GM21447 (cell line): ENCODE data around the gene TRIM33.
"Not testable (repeated sequence)": the region's sequence is repeated elsewhere in the genome, so short reads cannot be mapped to it uniquely, and the experiment has no call there.

ENCODE experiments used
- ATAC-seq: cut with Tn5 transposase; IDR thresholded peaks from one replicate; pipeline ENCODE4 v1.9.1; 2021; ENCODE audit not compliant: unreplicated experiment

Gene TRIM33

DNA sequence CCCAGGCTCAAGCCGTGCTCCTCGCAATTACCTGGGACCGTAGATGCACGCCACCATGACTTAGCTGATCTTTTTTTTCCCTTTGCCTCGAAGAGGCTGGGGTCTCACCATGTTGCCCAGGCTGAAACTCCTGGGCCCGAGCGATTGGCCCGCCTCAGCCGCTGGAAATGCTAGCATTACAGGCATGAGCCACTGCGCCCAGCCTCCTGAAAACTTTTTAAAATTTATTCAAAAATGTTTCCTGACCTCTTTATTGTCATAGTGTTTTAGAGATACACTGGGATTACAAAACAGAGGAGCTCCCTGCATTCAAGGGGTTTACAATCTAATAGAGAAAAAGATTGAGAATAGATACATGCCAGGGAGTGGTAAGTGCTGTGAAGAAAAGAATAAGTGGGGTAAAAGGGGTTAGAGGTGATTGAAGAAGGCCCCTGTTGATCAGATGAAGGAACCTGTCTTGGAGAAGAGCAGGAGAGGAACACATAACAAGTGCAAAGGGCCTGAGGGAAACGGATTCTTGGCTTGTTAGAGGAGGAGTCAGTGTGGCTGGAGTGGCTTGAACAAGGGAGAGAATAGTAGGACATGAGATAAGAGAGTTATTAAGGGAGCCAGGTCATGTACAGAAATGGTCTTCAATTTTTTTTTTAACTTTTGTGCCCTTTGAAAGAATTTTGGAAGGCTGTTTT lies 1.7 kb upstream of the TRIM33 start:
- ATAC-seq: no peak

GRCh38 chr1:114510274-114511031 lies 550 bp downstream of the TRIM33 start:
- peak; percentile 55 for ATAC-seq

GRCh38 chr1:114509596-114510273 lies 1.3 kb downstream of the TRIM33 start:
- ATAC-seq: peak; percentile 1

- ATAC-seq: no peak
Measured at GRCh38 chr1:114508386-114508898, 2.6 kb downstream of the TRIM33 start.

DNA sequence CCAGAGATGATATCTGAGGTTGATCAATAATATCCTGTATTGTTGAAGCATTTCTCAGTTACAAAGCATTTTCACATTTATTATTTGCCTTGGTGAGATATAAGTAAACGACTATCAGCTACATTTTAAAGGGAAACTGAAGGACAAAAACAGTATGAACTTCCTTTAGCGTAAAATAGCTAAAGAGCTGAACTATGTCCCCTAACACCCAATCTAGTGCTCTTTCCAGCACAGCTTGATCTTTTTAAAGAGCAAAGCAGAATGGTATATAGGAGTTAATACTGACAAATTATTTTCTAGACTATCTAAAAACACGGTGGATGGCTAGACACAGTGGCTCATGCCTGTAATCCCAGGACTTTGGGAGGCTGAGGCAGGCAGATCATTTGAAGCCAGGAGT lies 3.5 kb downstream of the TRIM33 start:
- ATAC-seq: no peak

- ATAC-seq: no peak
Measured at GRCh38 chr1:114505148-114505561, 5.8 kb downstream of the TRIM33 start.

- no peak for ATAC-seq
Measured at GRCh38 chr1:114503916-114504422, 7.0 kb downstream of the TRIM33 start.

DNA sequence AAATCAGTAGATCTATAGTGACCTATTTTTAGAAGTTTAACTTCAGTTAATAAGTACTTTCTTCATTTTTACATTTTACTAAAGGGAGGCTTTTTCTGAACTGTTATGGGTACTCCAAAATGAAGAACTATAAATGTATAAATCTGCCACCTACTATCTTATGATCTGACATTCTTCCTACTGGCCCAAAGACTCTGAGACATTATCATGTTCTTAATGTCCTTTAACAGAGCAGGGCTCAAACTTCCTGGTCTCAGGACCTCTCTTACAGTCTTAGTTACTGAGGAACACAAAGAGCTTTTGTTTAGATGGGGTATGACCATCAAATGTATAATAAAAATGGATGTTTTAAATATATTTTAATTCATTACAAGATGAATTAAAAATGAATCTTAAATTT lies 8.9 kb downstream of the TRIM33 start:
- ATAC-seq: no peak

DNA sequence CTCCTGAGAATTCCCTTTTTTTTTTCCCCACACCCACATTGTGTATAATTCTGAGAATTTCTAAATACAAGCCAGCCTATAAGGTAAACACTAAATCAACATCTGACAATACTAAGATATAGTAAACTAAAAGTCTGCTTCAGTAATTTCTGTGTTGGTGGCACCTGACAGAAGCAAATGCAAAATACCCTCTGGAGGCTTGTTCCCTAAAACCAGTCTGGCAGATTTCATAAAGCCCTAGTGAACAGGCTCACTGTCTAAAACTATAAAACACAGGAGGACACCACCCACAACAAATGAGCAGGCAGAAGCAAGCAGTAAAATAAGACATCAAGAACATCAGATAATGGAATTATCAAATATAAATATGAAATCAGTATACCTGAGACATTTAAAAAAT lies 11.5 kb downstream of the TRIM33 start:
- ATAC-seq: no peak

DNA sequence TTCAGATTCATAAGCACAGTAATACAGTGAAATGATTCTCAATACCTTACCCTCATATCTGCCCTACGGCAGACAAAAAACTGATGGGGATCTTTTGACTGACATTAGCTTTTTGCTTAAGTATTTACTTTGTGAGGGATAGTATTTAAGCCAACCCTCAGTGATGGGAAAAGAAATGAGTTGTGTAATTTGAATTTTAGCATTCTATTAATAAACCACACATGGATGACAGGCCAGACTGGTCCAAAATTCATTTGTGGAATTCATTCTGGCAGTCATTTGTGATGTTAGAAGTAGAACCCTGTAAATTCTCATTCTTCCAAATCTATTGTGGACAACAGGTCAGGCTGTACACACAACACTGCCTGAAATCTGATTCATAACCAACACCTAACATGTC lies 14.9 kb downstream of the TRIM33 start:
- no peak for ATAC-seq

- ATAC-seq: no peak
Measured at GRCh38 chr1:114495486-114495885, 15.5 kb downstream of the TRIM33 start.

- ATAC-seq: no peak
Measured at GRCh38 chr1:114492978-114493377, 18.0 kb downstream of the TRIM33 start.

DNA sequence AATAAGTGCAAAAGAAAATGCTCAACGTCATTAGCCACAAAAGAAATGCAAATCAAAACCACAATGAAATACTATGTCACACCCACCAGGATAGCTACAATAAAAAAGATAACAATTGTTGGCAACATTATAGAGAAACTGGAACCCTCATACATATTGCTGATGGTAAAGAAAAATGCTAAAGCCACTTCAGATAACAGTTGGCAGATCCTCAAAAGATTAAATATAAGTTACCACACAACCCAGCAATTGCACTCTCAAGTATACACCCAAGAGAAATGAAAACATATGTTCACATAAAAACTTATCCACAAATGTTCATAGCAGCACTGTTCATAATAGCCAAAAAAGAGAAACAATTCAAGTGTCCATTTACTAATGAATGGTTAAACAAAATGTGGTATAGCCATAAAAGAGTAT lies 20.7 kb downstream of the TRIM33 start:
- no peak for ATAC-seq

GRCh38 chr1:114488739-114489138 lies 22.3 kb downstream of the TRIM33 start:
- ATAC-seq: no peak

- no peak for ATAC-seq
Measured at GRCh38 chr1:114485286-114485685, 25.7 kb downstream of the TRIM33 start.

GRCh38 chr1:114482585-114482984 lies 28.4 kb downstream of the TRIM33 start:
- peak; percentile 86 for ATAC-seq

GRCh38 chr1:114479636-114480035 lies 31.4 kb downstream of the TRIM33 start:
- ATAC-seq: not testable (repeated sequence)

GRCh38 chr1:114479134-114479533 lies 31.9 kb downstream of the TRIM33 start:
- no peak for ATAC-seq

DNA sequence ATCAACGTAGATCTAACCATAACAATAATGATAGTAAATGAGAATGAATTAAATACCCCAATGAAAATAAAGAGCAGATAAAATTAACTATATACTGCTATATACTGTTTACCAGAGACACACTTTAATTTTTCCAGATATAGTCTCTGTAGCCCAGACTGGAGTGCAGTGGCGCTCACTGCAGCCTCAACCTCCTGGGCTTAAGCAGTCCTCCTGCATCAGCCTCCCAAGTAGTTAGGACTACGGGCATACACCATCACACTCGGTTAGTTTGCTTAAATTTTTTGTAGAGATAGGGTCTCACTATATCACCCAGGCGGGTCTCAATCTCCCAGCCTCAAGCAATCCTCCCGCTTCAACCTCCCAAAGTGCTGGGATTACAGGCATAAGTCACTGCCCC lies 37.2 kb downstream of the TRIM33 start:
- no peak for ATAC-seq

GRCh38 chr1:114472408-114472807 lies 38.6 kb downstream of the TRIM33 start:
- no peak for ATAC-seq

GRCh38 chr1:114470681-114471080 lies 40.3 kb downstream of the TRIM33 start:
- no peak for ATAC-seq
